Tibial nerve (tissue), 4 donors: ENCODE measurements around the gene TBC1D13. TPM values are rescaled to one million over a fixed set of nuclear protein-coding genes. Genes with fewer than 3 reads are reported as not detected.

Source experiments
- small RNA-seq: library from RNA; depleted of rRNA; stranded (forward); fragments of <200 nt; gene quantifications from one replicate; pipeline ENCODE3, GENCODE V24; 2016
- total RNA-seq, 4 donors: library from RNA; depleted of rRNA; stranded (reverse); fragments of >200 nt; gene quantifications; one replicate each; pipeline ENCODE4 v1.1.0, GENCODE V29; 2016

The TBC1D13 gene
- total RNA-seq, 4 donors from 2014 or later: 15.1 to 23.7 (median 17.9) TPM

Small RNA genes lying within 50 kb of the gene (small RNA-seq; reads per million reads assigned to genes)
- not detected for gene RF00017

Other genes with a start within 250 kb of the TBC1D13 start
- gene SPTAN1, start 234.7 kb upstream of the TBC1D13 start, total RNA-seq: 100 to 1,000 TPM; 491 to 540 (median 508) TPM
- gene DYNC2I2, start 130.4 kb upstream of the TBC1D13 start, total RNA-seq: 100 to 1,000 TPM in 3 of 4 donors, 10 to 100 TPM in 1; 53.8 to 117 (median 111) TPM
- 100 to 1,000 TPM; 143 to 156 (median 145) TPM for gene SET, start 98.0 kb upstream of the TBC1D13 start, total RNA-seq
- 10 to 100 TPM in 2 of 4 donors, 1 to 10 TPM in 2; 6.6 to 17.1 (median 8.9) TPM for gene PKN3, start 84.8 kb upstream of the TBC1D13 start, total RNA-seq
- 10 to 100 TPM; 13.2 to 34.1 (median 25.3) TPM for gene ZDHHC12, start 63.1 kb upstream of the TBC1D13 start, total RNA-seq
- gene ZER1, start 15.3 kb upstream of the TBC1D13 start, total RNA-seq: 10 to 100 TPM; 45.8 to 68.6 (median 61.3) TPM
- 10 to 100 TPM; 22.8 to 53.1 (median 48.8) TPM for gene ENDOG, start 31.2 kb downstream of the TBC1D13 start, total RNA-seq
- 10 to 100 TPM; 26.4 to 71.7 (median 39.0) TPM for gene SPOUT1, start 42.5 kb downstream of the TBC1D13 start, total RNA-seq
- 1 to 10 TPM; 7.4 to 9.0 (median 8.6) TPM for gene KYAT1, start 94.7 kb downstream of the TBC1D13 start, total RNA-seq
- 10 to 100 TPM; 65.1 to 94.7 (median 81.1) TPM for gene LRRC8A, start 94.9 kb downstream of the TBC1D13 start, total RNA-seq
- 10 to 100 TPM; 37.8 to 55.3 (median 45.8) TPM for gene PHYHD1, start 133.7 kb downstream of the TBC1D13 start, total RNA-seq
- gene DOLK, start 160.3 kb downstream of the TBC1D13 start, total RNA-seq: 10 to 100 TPM in 3 of 4 donors, 1 to 10 TPM in 1; 9.4 to 13.1 (median 12.3) TPM
- gene NUP188, start 160.4 kb downstream of the TBC1D13 start, total RNA-seq: 10 to 100 TPM; 22.9 to 76.5 (median 43.5) TPM
- 100 to 1,000 TPM; 117 to 175 (median 129) TPM for gene SH3GLB2, start 241.1 kb downstream of the TBC1D13 start, total RNA-seq
- gene MIGA2, start 249.4 kb downstream of the TBC1D13 start, total RNA-seq: 10 to 100 TPM; 25.3 to 56.7 (median 34.2) TPM